Right lobe of liver (tissue), 4 donors: ENCODE measurements around the gene PGA4.

ENCODE experiments used
- POLR2A ChIP-seq: fragments of 450-650 bp; IDR thresholded peaks from one replicate; pipeline ENCODE4 v1.6.1; 2017; ENCODE audit warnings: antibody characterized with exemption, mild to moderate bottlenecking
- TF ChIP-seq, protein P1 (sequence below), 4 donors: fragments of 200-600 bp in 3 of 4; fragments of 450-650 bp in 1 of 4; IDR thresholded peaks; one replicate each; pipeline versions ENCODE4 v1.5.1 to v1.8.0; 2016 to 2022; ENCODE audit warnings: antibody characterized with exemption in 4 of 4, mild to moderate bottlenecking in 2 of 4
- donor health status: DM: no; HTN: no; CAD: no.
- donor health status: DM: no; HTN: no; CAD: no.
- donor health status: DM: no; HTN: yes; CAD: no.

DNA sequence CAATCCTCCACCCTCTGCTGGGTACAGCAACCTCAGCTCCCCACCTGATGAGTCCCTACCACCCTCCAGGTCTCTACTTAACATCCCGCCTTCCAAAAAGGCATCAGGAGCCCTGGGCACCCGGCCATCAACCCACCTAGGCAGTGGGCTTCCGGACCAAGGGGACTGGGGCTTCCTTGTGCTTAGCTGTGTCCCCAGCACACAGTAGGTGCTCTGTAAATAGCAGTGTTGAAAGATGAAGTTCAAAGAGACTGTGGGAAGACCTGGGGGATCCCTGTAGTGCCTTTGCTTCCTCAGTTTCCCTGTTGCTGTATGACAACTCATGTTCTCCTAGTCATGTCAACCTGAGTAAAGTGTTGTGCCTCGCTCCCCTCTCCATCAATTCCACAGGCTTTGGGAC is 51.9 kb downstream of the PGA4 start:
- TF ChIP-seq, protein P1, sequence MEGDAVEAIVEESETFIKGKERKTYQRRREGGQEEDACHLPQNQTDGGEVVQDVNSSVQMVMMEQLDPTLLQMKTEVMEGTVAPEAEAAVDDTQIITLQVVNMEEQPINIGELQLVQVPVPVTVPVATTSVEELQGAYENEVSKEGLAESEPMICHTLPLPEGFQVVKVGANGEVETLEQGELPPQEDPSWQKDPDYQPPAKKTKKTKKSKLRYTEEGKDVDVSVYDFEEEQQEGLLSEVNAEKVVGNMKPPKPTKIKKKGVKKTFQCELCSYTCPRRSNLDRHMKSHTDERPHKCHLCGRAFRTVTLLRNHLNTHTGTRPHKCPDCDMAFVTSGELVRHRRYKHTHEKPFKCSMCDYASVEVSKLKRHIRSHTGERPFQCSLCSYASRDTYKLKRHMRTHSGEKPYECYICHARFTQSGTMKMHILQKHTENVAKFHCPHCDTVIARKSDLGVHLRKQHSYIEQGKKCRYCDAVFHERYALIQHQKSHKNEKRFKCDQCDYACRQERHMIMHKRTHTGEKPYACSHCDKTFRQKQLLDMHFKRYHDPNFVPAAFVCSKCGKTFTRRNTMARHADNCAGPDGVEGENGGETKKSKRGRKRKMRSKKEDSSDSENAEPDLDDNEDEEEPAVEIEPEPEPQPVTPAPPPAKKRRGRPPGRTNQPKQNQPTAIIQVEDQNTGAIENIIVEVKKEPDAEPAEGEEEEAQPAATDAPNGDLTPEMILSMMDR (IDR thresholded peaks at IDR 0.05) = no peak
- TF ChIP-seq POLR2A = no peak
